Peyer's patch (tissue), 4 donors: ENCODE data around the gene TMED8.

ENCODE experiments used
- POLR2A ChIP-seq, 2 donors: fragments of 450-650 bp; IDR thresholded peaks; one replicate each; pipeline ENCODE4 v1.5.1; 2017; ENCODE audit warnings: antibody characterized with exemption in 2 of 2, mild to moderate bottlenecking in 2 of 2, moderate library complexity in 2 of 2
- TF ChIP-seq, protein P1 (sequence below), 6 experiments: fragments of 450-650 bp in 4 of 6; fragments of 200-600 bp in 2 of 6; sonication (generic) in 1 of 6; IDR thresholded peaks; one replicate each; pipeline ENCODE4 v1.5.1; 2017 to 2019; ENCODE audit warnings: antibody characterized with exemption in 6 of 6, mild to moderate bottlenecking in 3 of 6, moderate library complexity in 1 of 6

- TF ChIP-seq POLR2A (IDR thresholded peaks at IDR 0.05): no peak
- TF ChIP-seq, protein P1, sequence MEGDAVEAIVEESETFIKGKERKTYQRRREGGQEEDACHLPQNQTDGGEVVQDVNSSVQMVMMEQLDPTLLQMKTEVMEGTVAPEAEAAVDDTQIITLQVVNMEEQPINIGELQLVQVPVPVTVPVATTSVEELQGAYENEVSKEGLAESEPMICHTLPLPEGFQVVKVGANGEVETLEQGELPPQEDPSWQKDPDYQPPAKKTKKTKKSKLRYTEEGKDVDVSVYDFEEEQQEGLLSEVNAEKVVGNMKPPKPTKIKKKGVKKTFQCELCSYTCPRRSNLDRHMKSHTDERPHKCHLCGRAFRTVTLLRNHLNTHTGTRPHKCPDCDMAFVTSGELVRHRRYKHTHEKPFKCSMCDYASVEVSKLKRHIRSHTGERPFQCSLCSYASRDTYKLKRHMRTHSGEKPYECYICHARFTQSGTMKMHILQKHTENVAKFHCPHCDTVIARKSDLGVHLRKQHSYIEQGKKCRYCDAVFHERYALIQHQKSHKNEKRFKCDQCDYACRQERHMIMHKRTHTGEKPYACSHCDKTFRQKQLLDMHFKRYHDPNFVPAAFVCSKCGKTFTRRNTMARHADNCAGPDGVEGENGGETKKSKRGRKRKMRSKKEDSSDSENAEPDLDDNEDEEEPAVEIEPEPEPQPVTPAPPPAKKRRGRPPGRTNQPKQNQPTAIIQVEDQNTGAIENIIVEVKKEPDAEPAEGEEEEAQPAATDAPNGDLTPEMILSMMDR (IDR thresholded peaks at IDR 0.05): no peak
Measured at GRCh38 chr14:77306416-77306815, 70.5 kb downstream of the TMED8 start.
